ENCODE measurements around the gene CIDEB.
"Not testable (repeated sequence)": the region's sequence is repeated elsewhere in the genome, so short reads cannot be mapped to it uniquely, and the experiment has no call there.

Gene CIDEB, protein sequence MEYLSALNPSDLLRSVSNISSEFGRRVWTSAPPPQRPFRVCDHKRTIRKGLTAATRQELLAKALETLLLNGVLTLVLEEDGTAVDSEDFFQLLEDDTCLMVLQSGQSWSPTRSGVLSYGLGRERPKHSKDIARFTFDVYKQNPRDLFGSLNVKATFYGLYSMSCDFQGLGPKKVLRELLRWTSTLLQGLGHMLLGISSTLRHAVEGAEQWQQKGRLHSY

DNA sequence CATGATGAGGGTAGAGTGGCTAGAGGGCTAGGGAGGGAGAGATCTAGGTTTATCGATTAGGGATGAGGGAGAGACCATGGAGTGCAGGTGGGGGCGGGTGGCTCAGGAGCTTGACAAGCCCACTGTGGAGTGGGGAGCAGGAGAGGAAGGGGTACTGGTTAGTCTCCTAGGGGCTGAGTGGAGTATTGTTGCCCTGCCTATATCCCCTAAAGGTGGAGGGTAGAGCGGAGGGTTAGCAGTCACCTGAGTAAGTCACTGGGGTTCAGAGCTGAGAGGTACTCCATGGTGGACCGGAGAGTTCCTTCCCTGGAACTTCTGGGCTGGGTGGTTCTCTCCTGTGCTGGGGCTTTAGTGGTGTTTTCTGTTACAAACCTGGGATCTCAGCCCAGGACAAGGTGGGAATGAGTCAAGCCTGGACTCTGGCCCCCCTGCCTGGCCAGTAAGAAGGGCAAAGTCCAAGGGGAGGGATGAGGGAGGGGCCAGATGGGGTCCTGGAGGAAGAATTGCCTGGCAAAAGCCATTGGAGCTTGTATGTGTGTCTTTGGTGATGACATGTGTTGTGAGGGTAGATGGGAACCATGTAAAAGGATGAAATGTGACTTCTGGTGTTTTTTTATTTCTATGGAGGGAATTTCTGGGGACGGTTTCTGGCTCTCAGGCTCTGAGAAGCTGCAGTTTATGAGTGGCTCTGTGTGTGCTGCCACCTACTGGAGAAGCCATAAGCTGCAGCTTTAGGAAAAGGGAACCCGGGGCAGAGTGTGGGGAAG is at the start of gene CIDEB:
Gene CIDEB, minus strand, starts transcription at position 403 of the 767 bp plus-strand sequence. Its CDS starts 119 bp downstream, at position 284.
- no peak within 1 kb of the TSS for H3K4me3 ChIP-seq (ENCODE audit: low read depth, low read length)

DNA sequence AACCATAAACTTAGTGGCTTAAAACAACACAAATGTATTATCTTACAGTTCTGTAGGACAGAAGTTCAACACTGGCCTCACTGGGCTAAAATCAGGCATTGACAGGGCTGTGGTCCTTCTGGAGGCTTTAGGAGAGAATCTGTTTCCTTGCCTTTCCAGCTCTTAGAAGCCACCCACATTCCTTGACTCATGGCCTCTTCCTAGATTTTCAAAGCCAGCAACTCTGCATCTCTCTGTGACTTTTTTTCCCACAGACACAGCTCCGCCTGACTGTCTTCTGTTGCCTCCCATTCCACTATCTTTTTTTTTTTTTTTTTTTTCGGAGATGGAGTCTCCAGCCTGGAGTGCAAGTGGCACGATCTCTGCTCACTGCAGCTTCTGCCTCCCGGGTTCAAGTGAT is 48.4 kb upstream of the CIDEB start:
- H3K4me3 ChIP-seq (ENCODE audit: low read depth, low read length) = no peak overlapping the region

DNA sequence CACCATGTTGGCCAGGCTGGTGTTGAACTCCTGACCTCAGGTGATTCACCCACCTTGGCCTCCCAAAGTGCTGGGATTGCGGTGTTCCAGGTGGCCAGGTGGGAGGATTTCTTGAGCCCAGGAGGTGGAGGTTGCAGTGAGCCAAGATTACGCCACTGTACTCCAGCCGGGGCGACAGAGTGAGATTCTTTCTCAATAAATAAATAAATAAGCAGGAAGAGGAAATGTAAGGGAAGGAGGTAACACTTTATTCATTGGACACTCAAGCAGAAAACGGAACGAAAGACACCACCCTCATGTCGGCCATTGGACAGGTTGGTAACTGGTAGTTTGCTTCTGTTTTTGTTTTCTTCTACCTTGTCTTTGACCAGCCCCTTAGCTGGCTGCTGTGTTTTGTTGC is 47.2 kb upstream of the CIDEB start:
- no peak overlapping the region for H3K4me3 ChIP-seq (ENCODE audit: low read depth, low read length)

DNA sequence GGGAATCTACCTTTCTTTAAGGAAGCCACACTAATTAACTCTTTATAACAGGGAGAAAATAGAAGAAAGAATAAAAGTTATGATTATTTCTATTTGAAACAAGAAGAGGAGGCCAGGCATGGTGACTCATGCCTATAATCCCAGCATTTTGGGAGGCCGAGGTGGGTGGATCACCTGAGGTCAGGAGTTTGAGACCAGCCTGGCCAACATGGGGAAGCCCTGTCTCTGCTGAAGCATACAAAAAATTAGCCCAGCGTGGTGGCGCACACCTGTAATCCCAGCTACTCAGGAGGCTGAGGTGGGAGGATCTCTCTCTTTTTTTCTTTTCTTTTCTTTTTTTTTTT is 46.7 kb upstream of the CIDEB start:
- H3K4me3 ChIP-seq (ENCODE audit: low read depth, low read length) = not testable (repeated sequence)

DNA sequence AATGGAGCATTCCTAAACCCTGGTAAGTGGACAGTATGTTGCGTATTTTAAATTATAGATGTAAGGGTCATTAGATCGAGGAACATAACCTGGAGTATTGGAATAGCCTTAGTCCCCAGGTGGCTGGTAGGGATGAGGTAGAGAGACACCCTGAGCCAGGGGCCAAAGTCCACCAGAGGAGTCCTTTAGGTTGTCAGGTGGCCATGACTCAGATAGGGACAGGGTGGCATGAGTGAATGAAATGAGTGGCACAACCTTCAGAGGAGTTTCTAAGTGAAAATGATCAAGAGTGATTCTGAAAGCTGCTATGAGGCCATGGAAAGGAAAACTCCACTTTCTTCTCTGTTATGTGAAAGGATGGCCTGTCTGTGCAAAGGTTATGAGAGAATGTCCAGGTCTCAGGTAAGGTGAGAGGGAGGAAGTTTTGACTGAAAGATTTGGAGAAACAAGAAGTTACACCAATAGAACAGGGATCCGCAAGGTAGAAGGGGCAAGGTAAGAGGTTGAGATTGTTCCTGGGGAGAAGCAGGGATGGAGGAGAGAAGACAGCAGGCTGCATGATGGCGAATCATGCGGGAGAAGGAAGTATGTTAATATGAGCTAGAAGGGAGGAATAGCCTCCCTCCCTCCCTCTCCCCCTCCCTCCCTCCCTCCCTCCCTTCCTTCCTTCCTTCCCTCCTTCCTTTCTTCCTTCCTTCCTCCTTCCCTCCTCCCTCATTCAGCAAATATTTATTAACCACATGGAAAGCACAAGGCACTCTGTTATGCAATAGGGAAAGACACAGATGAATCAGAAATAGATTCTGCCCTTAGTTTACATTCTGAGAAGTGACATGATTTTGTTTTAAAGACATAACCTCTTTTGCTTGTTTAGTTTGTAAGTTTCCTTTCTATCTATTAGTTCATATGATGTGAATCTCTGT is 46.0 kb upstream of the CIDEB start:
- no peak overlapping the region for H3K4me3 ChIP-seq (ENCODE audit: low read depth, low read length)

DNA sequence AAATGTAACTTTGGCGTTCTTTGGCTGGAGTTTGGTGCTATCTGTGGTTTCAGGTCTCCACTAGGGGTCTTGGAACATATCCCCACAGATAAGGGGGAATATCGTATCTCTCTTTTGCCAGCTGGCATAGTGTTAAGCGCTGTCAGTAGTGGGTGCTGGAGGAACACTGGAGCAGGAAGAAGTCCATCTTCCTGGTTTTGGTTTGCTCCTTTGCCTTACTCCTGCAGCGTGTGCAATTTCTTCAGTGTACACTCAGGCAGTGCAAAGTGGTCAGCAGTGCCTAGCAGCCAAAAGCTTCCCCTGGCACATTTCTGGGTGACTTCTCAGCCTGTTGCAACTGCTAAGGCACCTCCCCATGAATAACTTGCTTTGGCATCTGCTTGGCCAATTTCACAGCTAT is 43.7 kb upstream of the CIDEB start:
- no peak overlapping the region for H3K4me3 ChIP-seq (ENCODE audit: low read depth, low read length)

DNA sequence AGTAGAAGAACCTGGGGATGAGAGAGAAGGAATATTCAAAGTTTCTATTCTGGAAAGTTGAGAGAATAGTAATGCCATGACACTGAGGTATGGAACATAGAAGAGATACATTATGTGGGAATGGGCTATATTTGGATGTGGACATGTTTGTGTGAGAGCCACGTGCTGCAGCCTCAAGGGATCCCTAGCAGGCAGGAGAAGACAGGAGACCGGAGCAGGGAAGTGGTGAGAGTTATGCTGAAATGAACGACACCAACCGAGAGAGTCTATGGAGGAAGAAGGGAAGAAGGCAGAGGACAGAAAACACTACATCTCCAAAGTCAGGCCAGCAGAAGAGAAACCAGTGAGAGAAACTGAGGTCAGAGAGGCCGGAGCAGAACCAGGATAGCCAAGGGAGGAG is 42.0 kb upstream of the CIDEB start:
- no peak overlapping the region for H3K4me3 ChIP-seq (ENCODE audit: low read depth, low read length)

DNA sequence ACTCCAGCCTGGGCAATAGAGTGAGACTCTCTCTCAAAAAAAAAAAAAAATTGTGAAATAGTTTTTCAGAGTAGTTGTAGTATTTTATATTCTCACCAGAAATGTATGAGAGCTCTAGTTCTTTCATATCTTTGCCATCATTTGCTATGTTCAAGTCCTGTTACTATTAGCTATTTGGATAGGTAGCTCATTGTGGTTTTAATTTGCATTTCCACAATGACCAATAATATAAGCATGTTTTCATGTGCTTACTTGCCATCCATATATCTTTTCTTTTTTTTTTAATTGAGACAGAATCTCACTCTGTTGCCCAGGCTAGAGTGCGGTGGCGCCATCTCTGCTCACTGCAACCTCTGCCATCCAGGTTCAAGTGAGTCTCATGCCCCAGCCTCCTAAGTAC is 40.4 kb upstream of the CIDEB start:
- H3K4me3 ChIP-seq (ENCODE audit: low read depth, low read length) = no peak overlapping the region

DNA sequence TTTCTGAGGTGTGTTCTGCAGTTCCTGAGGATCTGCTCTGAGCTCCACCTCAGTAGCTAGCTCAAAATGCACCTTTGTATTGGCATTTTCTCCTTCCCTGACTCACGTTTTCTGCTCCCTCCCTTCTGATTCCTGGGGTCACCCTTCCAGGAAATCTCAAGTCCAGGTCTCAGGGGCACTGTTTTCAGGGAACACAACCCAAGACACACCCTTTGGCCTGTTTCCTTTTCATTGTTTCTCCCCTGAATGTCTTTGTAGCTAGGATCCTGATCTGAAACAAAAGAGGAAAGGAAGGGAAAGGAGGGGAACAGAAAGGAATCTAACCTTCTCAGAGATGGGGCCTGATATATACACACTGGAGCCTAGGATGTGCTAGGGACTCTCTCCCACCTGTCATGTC is 39.4 kb upstream of the CIDEB start:
- H3K4me3 ChIP-seq (ENCODE audit: low read depth, low read length) = no peak overlapping the region

DNA sequence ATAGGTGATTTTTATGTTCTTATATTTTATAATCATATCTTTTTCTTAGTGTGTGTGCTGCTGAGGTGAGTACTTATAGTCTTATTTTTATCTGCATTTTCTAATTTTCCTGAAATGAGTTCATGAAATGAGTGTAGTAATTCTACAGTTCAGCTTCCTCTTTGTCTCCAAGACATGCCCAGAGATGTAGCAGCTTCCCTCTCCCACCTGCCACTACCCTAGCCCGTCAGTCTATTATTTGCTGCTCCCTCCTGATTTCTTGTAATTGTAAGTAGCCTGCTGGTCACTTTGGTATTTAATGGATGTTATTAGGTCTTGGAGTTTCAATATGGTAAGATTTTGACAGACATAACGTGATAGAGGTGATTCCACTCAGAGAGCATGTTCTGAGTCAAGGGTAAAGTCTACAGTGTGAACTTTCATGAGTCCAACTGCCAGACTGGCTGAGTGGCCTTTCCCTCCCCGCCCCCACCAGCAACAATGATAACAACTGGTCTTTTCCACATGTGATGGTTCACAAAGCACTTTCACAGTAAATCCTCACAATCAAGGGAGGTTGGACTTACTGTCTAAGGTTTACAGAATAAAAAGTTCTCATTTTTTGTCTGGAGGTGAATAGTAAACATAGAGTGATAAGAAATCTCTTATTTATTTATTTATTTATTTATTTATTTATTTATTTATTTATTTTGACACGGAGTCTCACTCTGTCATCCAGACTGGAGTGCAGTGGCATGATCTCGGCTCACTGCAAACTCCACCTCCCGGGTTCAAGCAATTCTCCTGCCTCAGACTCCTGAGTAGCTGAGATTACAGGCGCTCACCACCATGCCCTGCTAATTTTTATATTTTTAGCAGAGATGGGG is 36.3 kb upstream of the CIDEB start:
- H3K4me3 ChIP-seq (ENCODE audit: low read depth, low read length) = no peak overlapping the region

DNA sequence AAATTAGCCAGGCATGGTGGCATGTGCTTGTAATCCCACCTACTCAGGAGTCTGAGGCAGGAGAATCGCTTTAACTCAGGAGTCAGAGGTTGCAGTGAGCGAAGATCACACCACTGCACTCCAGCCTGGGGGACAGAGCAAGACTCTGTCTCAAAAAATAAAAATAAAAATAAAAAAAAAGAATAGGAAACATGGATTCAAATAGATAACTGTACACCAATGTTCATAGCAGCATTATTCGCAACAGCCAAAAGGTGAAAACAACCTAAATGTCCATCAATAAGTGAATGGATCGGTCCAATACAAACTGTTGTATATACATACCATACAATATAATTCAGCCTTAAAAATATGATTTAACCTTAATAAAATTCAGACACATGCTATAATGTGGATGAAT is 35.1 kb upstream of the CIDEB start:
- no peak overlapping the region for H3K4me3 ChIP-seq (ENCODE audit: low read depth, low read length)

DNA sequence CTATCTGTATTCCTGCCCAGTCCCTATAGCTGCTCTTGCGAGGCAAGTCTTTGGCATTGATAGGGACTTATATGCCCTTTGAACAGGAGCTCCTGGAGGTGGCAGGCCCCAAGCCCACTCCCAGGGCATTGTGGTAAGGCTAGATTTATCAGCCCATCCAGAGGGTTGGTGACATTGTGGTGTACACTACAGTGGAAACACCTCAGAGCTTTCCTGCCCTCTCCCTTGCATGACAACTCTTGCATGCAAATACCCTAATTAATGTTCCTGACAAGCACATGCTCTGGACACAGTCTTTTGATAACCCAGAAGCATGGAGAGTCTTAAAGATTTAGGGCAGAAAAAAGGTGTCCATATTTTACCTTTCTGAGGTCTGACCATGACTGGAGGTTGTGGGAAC is 32.8 kb upstream of the CIDEB start:
- H3K4me3 ChIP-seq (ENCODE audit: low read depth, low read length) = no peak overlapping the region

DNA sequence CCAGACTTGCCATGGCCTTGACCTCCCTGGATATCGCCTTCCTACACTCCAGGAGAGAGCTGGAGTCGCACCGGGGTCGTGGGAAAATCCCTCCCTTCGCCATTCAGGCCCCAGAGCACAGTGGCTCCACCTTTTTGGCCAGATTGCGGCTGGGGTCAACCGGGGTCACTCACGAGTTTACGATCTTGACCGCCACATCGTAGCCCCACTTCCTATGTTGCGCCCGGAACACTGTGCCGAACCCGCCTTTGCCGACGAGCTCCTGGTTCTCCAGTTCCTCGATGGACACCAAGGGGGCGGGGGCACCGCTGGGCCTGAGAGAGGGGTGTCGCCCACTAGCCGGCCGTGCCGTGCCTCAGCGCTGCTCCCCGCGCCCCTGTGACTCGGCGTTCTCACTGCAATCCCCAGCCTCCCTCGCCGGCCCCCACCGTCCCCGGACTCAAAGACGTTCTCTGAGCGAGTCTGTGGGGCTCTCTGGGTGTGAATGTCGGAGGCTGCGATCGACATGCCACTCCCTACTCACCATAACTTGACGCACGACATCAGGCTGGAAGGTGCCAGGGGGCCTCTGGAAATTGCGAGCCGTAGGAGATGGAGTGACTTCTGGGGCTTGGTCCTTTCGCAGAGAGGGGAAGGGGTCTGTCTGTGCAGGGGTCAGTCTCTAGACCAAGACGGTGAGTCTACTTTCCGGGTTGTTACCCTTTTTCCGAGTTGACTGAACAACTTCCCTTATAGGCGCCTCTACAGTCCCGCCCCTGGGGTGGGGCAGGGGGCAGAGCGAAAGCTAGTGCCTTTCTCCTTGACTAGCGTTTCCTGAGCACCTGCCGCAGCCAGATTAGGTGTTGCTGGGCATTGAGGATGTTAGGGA is 31.7 kb upstream of the CIDEB start, which contains the start of gene RIPK3:
Gene RIPK3, minus strand, starts transcription at position 708 of the 868 bp plus-strand sequence. Its CDS starts 165 bp downstream, at position 543.
- H3K4me3 ChIP-seq (ENCODE audit: low read depth, low read length) = peak within 1 kb of the TSS; percentile 65

DNA sequence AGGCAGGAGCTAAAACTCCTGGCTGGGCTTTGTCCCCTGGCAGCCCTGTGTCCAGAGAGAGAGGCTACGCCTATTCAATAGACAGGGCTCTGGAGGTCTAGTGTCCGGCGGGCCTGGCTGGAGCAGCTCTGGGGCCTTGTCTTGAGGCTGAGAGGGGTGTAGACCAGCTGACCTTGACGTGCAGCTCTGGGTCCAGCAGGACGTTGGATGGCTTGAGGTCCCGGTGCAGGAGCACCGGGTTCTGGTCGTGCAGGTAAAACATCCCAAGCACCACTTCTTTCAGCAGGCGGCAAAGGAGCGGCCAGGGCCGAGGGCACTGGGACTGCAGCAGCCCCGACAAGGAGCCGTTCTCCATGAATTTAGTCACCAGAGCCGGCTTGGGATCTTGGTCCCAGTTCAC is 31.1 kb upstream of the CIDEB start:
- peak overlapping the region; percentile 65 for H3K4me3 ChIP-seq (ENCODE audit: low read depth, low read length)

DNA sequence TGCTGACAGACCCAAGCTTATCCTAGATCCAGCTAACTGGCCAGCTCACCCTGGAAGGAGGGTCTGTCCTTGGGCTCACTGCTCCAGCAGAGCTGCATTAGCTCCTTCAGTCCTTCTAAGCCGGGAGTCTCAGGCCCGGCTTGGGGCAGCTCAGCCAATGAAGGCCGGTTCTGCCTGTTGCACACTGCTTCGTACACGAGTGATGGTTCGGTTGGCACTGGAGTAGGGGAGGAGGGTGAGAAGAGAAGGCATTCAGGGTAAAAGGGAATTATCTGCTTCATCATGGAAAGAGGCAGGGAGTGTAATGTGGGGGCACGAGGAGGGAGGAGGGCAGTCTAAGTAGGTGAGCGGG is 30.0 kb upstream of the CIDEB start:
- no peak overlapping the region for H3K4me3 ChIP-seq (ENCODE audit: low read depth, low read length)

DNA sequence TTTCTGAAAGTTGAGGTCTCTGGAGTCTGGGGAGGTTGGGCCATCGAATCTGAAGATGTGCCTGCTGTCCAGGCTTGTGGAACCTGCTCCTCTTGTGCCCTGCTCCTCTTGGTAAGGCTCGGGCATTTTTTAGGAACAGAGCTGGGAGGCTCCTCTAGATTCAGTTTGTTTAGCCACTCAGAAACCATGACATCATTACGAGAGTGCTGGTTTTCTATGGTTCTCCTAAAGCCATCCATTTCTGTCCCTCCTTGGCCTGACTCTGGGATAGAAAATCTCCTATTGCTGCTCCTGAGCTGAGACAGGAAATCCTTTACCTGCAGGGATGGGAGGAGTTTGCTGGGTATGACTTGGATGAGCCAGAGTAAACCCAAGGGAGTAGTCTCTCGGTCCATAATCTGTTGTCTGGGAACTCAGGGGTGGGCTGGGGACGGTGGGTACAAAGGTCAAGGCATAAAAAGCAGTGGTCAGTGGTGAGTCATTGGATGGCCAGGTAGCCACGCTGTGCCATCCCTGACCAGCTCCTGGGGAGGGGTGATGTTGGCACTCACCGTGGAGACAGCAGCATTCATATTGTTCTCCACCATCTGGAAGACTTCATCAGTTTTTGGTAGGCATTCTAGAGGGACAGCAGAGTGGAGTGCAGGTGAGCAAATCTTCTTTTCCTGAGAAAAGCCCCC is 29.5 kb upstream of the CIDEB start:
- H3K4me3 ChIP-seq (ENCODE audit: low read depth, low read length) = no peak overlapping the region

DNA sequence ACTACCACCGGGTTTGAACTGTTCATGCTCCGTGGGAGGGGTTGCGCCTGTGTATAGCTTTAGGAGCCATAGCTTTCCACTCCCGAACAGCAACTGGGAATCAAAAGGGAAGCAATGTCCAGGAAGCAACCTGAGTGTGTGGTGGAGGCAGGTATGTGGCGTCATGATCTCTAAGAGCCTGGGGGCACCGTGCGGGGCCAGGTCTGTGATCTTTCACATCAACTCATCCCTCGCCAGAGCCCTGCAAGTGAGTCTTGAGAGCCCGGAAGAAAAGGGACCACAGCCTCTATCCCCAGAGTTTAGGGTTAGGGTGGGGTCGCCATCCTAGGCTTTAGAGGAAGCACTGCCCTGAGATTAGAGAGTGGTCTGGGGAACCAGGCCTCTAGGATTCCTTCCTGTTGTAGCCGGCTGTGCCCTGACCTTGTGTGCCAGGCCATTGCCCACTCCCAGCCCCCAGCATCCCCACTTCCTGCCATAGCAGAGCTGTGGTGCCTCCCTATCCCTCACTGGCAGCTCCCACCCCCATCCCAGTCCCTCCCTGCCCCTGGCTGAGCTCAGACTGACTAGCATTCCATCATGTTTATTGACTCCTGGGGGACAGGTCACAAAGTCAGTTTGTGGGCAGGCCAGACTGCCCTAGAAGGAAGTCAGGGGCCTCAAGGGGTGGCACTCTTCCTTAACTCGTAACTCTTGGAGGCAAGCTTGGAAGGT is 27.8 kb upstream of the CIDEB start:
- H3K4me3 ChIP-seq (ENCODE audit: low read depth, low read length) = no peak overlapping the region

DNA sequence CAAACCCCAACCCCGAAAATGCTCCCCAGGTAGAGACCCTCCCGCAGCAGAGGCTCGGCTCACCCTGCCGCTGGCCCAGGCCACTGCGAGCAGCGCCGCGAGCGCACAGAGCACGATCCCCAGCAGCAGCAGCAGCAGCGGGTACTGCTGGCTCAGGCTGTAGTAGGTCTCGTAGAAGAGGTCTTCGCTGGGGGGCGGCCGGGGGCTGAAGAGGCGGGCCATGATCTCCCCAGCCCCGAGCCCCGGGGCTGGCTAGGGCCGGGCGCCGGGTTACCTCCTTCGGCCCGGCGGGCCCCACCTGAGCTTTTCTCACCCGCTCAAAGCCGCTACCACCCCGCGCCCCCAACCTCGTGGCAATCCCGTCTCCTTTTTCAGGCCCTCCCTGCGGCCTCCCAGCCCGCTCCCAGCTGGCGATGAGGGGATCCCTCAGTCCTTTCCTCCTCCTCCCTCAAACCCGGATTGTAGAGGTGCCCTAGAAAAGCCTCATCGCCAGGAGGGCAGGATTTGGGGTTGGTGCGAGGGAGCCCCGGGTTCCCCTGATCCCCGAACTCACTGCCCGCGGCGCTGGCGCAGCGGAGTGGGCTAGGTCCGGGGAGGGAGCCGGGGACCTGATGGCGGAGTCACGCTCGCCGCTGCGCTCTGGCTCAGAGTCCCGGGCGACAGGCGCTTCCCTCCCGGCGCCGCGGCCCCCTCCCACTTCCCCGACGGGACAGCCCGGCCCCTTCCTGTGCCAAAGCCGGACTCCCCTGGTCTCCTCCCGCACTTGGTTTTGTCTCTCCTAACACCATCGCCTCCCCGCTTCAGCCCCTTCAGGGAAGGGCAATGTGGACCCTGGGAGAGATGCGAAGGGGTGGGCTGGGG is 26.9 kb upstream of the CIDEB start, which contains the start of gene ADCY4:
Gene ADCY4, minus strand, starts transcription at position 641 of the 861 bp plus-strand sequence. Its CDS starts 419 bp downstream, at position 222.
- H3K4me3 ChIP-seq (ENCODE audit: low read depth, low read length) = peak within 1 kb of the TSS; percentile 60
